PC-9 (cell line): ENCODE results near the gene ARL5B. TPM values are rescaled to one million over a fixed set of nuclear protein-coding genes. Genes with fewer than 3 reads are reported as not detected.

Experiments used
- BruUV-seq: library from RNA; stranded (reverse); fragments of 400-500 nt; replicated peaks from 2 replicates; lab custom pipeline; 2021; lab: Mats Ljungman, UMichigan
- CTCF ChIA-PET: fragments of 300-600 bp; sonication (Branson Sonifier 250); formaldehyde crosslinking; loops from one replicate; lab custom pipeline; 2022; ENCODE audit warnings: antibody characterized with exemption; lab: Charles Lee
- POLR2A ChIA-PET: fragments of 300-600 bp; sonication (Branson Sonifier 250); formaldehyde crosslinking; loops from one replicate; lab custom pipeline; 2022; ENCODE audit warnings: antibody characterized with exemption; ENCODE audit not compliant: unreplicated experiment; lab: Charles Lee
- DNase-seq, 2 experiments: peaks; one replicate each; pipeline versions ENCODE4 v3.0.0 to v3.0.0-alpha.2; 2015 to 2022; ENCODE audit warnings: mixed read lengths in 1 of 2
- H2AFZ ChIP-seq: fragments of 200-600 bp; sonication (generic); 2 replicates; pipeline ENCODE4 v1.8.1; 2017; ENCODE audit warnings: antibody characterized with exemption
- H3F3A ChIP-seq: fragments of 200-600 bp; sonication (generic); 2 replicates; pipeline ENCODE4 v1.8.1; 2017; ENCODE audit warnings: antibody characterized with exemption, mild to moderate bottlenecking, low read depth; ENCODE audit not compliant: insufficient read depth
- H3K27ac ChIP-seq: fragments of 200-600 bp; sonication (generic); 2 replicates; pipeline ENCODE4 v1.6.1; 2016; ENCODE audit warnings: mixed run types
- H3K27me3 ChIP-seq: fragments of 200-600 bp; sonication (generic); 2 replicates; pipeline ENCODE4 v1.6.1; 2016; ENCODE audit warnings: low read depth, mixed run types; ENCODE audit not compliant: insufficient read depth
- H3K36me3 ChIP-seq: fragments of 200-600 bp; sonication (generic); 2 replicates; pipeline ENCODE4 v1.6.1; 2016; ENCODE audit warnings: low read depth, mixed run types
- H3K4me1 ChIP-seq: fragments of 200-600 bp; sonication (generic); replicated peaks from 2 replicates; pipeline ENCODE4 v1.6.1; 2016; ENCODE audit warnings: mixed run types; ENCODE audit not compliant: insufficient read depth
- H3K4me2 ChIP-seq: fragments of 200-600 bp; sonication (generic); 2 replicates; pipeline ENCODE4 v1.6.1; 2017; ENCODE audit warnings: mixed run types
- H3K4me3 ChIP-seq: fragments of 200-600 bp; sonication (generic); 2 replicates; pipeline ENCODE4 v1.6.1; 2016; ENCODE audit warnings: mixed run types
- H3K79me2 ChIP-seq: fragments of 200-600 bp; sonication (generic); 2 replicates; pipeline ENCODE4 v1.6.1; 2017; ENCODE audit warnings: low read depth, mixed run types
- H3K9me2 ChIP-seq: fragments of 200-600 bp; sonication (generic); 2 replicates; pipeline ENCODE4 v1.8.1; 2017; ENCODE audit warnings: mild to moderate bottlenecking; ENCODE audit not compliant: insufficient read depth
- H3K9me3 ChIP-seq: fragments of 200-600 bp; sonication (generic); 2 replicates; pipeline ENCODE4 v1.8.1; 2016; ENCODE audit warnings: low read depth; ENCODE audit not compliant: insufficient read depth
- H4K20me1 ChIP-seq: fragments of 200-600 bp; sonication (generic); 2 replicates; pipeline ENCODE4 v1.8.1; 2017; ENCODE audit not compliant: insufficient read depth
- CTCF ChIP-seq: fragments of 200-600 bp; sonication (generic); conservative IDR thresholded peaks from 2 replicates; pipeline ENCODE4 v1.6.1; 2017; ENCODE audit warnings: mixed run types, antibody characterized with exemption, mild to moderate bottlenecking, moderate library complexity
- EZH2 ChIP-seq: fragments of 200-600 bp; sonication (generic); IDR thresholded peaks from 2 replicates; pipeline ENCODE4 v1.8.0; 2017; ENCODE audit warnings: antibody characterized with exemption, low read depth
- intact Hi-C: fragments of 100-400 bp; cut with micrococcal nuclease; formaldehyde crosslinking; loops from one replicate; pipeline ENCODE4 v1.10.0; 2022; ENCODE audit not compliant: unreplicated experiment
- total RNA-seq: library from RNA; stranded (reverse); gene quantifications from 2 replicates; pipeline ENCODE4 v1.2.3, GENCODE V29; 2021

The ARL5B gene
- total RNA-seq, 1 experiment from 2014 or later: 15.3 TPM

GRCh38 chr10:18710201-18710653 is 51.0 kb downstream of the ARL5B start:
- CTCF ChIA-PET: no interaction called here
- Histone ChIP-seq H3K9me2 (no peaks in the 10 kb centered on the region), H3K4me3 (no peak overlapping the region), H3F3A (no peaks in the 10 kb centered on the region), H3K79me2 (no peaks in the 10 kb centered on the region), H2AFZ (no peak overlapping the region), H3K9me3 (no peaks in the 10 kb centered on the region), H3K27me3 (no peaks in the 10 kb centered on the region), H3K27ac (no peak overlapping the region), H3K4me1 (peaks cover 8% of the 10 kb centered on the region; the same call in 1 of the 2 replicates), H4K20me1 (no peaks in the 10 kb centered on the region), H3K4me2 (no peak overlapping the region), H3K36me3 (no peaks in the 10 kb centered on the region)
- BruUV-seq: no TSS peak
- intact Hi-C loops: no loop called here
- POLR2A ChIA-PET: no interaction called here
- no peak for DNase-seq
- TF ChIP-seq EZH2 (no peak), CTCF (no peak)

GRCh38 chr10:18713077-18713476 is 53.8 kb downstream of the ARL5B start:
- no TSS peak for BruUV-seq
- 0 out of 2 replicates have a peak overlapping the region, but pooled peaks have one; percentile 23 for H3K27ac ChIP-seq
- no peaks in the 10 kb centered on the region for H3K9me3 ChIP-seq
- H3K4me3 ChIP-seq: no peak overlapping the region
- no peaks in the 10 kb centered on the region for H3K27me3 ChIP-seq
- no peaks in the 10 kb centered on the region for H3F3A ChIP-seq
- ChIA-PET CTCF (interaction anchor here (0.6 kb wide), 1 partner anchor 10 kb away, joined by 3 read pairs; no protein-coding TSS in a partner anchor), POLR2A (interaction anchor here (0.7 kb wide), 2 partner anchors 691 to 1448 kb away, joined by 3 to 10 read pairs; no protein-coding TSS in a partner anchor)
- H3K79me2 ChIP-seq: no peaks in the 10 kb centered on the region
- H4K20me1 ChIP-seq: no peaks in the 10 kb centered on the region
- peak; percentile 22 to 89 for DNase-seq
- no peaks in the 10 kb centered on the region for H3K9me2 ChIP-seq
- no peak overlapping the region for H2AFZ ChIP-seq
- H3K4me2 ChIP-seq: no peak overlapping the region
- no peaks in the 10 kb centered on the region for H3K36me3 ChIP-seq
- peaks cover 8% of the 10 kb centered on the region; the same call in 1 of the 2 replicates for H3K4me1 ChIP-seq
- TF ChIP-seq EZH2 (no peak), CTCF (no peak)
- intact Hi-C loops: no loop called here

GRCh38 chr10:18718991-18719390 is 59.8 kb downstream of the ARL5B start:
- no peak overlapping the region for H2AFZ ChIP-seq
- POLR2A ChIA-PET: no interaction called here
- no peaks in the 10 kb centered on the region for H3K9me2 ChIP-seq
- H3K4me3 ChIP-seq: no peak overlapping the region
- CTCF ChIA-PET: no interaction called here
- H3K4me1 ChIP-seq: no peaks in the 10 kb centered on the region
- no peaks in the 10 kb centered on the region for H4K20me1 ChIP-seq
- no peak overlapping the region for H3K27ac ChIP-seq
- H3K4me2 ChIP-seq: no peak overlapping the region
- DNase-seq: no peak
- TF ChIP-seq CTCF: no peak
- no peak for TF ChIP-seq EZH2
- H3K36me3 ChIP-seq: no peaks in the 10 kb centered on the region
- H3K79me2 ChIP-seq: no peaks in the 10 kb centered on the region
- no TSS peak for BruUV-seq
- no peaks in the 10 kb centered on the region for H3K27me3 ChIP-seq
- no peaks in the 10 kb centered on the region for H3K9me3 ChIP-seq
- H3F3A ChIP-seq: no peaks in the 10 kb centered on the region
- intact Hi-C loops: no loop called here
